Measurements from ENCODE around the gene EBF3. TPM values are rescaled to one million over a fixed set of nuclear protein-coding genes. Genes with fewer than 3 reads are reported as not detected.

EBF3 gene
- total RNA-seq, 3 donors from 2014 or later, result 0.23 to 2.8 (median 0.89) TPM

DNA sequence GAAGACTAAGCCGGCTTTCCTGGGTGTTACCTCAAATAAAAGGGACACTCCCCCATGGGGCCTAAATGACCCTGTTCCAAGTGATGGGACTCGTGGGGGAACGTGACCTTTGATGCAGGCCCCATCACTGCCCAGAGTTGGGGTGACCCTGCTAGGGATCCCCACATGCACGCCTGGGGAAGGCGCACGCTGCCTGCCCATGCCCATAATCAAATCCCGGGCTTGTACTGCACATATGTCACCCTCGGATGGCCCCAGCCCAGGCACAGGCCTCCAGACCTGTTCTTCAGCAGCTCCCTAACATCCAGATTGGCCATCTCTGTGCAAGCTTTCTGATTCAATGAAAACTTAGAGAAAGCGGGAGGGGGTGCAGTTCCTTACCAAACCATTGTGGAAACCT, 14.7 kb downstream of the EBF3 start:
- Histone ChIP-seq H3K36me3 (ENCODE audit: low read depth) (no peaks in the 10 kb centered on the region), H3K4me1 (ENCODE audit: low read depth) (no peaks in the 10 kb centered on the region), H3K4me3 (no peak overlapping the region), H3K9me3 (no peaks in the 10 kb centered on the region)
- TF ChIP-seq, protein P1, sequence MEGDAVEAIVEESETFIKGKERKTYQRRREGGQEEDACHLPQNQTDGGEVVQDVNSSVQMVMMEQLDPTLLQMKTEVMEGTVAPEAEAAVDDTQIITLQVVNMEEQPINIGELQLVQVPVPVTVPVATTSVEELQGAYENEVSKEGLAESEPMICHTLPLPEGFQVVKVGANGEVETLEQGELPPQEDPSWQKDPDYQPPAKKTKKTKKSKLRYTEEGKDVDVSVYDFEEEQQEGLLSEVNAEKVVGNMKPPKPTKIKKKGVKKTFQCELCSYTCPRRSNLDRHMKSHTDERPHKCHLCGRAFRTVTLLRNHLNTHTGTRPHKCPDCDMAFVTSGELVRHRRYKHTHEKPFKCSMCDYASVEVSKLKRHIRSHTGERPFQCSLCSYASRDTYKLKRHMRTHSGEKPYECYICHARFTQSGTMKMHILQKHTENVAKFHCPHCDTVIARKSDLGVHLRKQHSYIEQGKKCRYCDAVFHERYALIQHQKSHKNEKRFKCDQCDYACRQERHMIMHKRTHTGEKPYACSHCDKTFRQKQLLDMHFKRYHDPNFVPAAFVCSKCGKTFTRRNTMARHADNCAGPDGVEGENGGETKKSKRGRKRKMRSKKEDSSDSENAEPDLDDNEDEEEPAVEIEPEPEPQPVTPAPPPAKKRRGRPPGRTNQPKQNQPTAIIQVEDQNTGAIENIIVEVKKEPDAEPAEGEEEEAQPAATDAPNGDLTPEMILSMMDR (IDR thresholded peaks at IDR 0.05), result no peak
- ATAC-seq, result no peak
- DNase-seq, result peak in 1 of 3 donors; percentile 17
- intact Hi-C loops (cut with DNase I, micrococcal nuclease), result no loop called here

DNA sequence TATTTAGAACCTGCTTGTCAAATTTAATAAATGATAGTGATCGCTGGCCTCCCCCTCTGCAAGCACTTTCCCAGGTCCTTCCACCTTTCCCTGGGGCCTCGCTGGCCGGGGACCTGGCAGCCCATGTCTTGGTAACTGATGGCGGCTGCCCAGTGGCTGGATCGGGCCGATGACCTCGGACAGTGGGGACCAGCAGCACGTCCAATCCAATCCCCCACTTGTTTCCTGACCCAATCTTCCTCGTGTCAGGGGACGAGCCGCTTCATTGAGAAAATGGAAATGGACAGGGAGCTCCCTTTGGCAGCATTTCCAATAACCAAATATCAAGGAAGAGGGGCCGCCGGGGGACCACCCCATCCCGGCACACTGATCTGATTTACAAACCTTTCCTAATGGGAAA, 17.2 kb downstream of the EBF3 start:
- DNase-seq, result peak in 1 of 3 donors; percentile 32
- H3K4me1 ChIP-seq (ENCODE audit: low read depth), result no peaks in the 10 kb centered on the region
- intact Hi-C loops (cut with DNase I, micrococcal nuclease), result no loop called here
- H3K9me3 ChIP-seq, result no peaks in the 10 kb centered on the region
- TF ChIP-seq, protein P1 (IDR thresholded peaks at IDR 0.05), result no peak
- no peaks in the 10 kb centered on the region for H3K36me3 ChIP-seq (ENCODE audit: low read depth)
- H3K4me3 ChIP-seq, result no peak overlapping the region
- ATAC-seq, result no peak

DNA sequence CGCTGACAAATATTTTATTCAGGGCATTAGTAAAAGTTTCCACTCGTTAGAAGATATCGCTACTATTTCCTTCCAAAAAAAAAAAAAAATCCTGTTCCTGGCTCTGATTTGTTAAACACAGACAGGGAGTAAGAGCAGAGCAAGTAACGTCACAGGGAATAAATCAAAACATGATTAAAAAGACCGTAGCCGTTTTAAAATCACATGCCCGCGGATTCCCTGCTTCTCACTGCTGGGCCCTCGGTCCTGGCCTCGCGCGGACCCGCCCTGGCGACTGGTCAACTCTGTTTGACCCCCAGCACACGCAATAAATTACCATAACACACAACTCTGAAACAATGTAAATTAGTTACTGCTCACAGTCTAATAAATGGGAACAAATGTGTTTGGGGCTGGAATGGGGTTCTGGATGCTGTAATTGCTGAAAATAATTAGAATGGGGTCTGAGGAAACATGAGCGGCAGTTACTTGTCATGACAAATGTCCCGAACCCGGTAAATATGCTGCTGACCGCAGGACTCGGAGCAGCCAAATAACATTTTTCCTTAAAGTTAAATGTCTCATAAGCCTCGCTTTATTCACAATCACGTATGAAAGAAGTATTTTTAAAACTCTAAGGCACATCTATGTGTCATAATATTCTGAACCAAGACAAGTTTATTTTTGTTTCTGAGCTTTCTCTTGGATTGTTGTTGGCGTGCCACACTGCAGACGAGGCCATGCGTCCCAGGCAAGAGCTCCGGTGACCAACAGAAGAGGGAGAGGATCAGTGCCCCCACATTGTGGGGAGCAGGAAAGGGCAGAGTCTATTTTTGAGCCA, 17.9 kb downstream of the EBF3 start:
- TF ChIP-seq, protein P1 (IDR thresholded peaks at IDR 0.05), result no peak
- Histone ChIP-seq H3K9me3 (no peaks in the 10 kb centered on the region), H3K4me3 (no peak overlapping the region), H3K36me3 (ENCODE audit: low read depth) (no peaks in the 10 kb centered on the region), H3K4me1 (ENCODE audit: low read depth) (no peaks in the 10 kb centered on the region)
- DNase-seq (peak in 1 of 3 donors; percentile 41), ATAC-seq (no peak)
- intact Hi-C loops (cut with DNase I, micrococcal nuclease), result no loop called here

DNA sequence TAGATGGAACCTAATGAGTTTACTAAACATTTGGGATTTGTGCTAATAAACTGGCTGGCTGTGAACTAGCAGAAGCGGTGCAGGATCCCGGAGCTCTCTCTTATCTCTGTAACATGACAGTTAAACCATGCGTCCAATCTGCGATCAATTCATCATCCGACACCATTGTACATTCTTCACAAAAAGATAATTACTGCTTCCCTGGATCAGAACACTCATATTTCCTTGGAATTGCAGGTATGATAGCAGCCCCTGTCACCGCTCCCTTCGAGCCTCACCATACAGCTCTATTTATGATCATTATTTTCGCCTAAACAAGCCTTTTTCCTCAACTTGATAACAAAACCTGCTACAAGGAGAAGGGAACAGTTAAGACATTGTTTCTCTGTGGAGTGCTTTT, 18.5 kb downstream of the EBF3 start:
- TF ChIP-seq, protein P1 (IDR thresholded peaks at IDR 0.05), result no peak
- H3K9me3 ChIP-seq, result no peaks in the 10 kb centered on the region

DNA sequence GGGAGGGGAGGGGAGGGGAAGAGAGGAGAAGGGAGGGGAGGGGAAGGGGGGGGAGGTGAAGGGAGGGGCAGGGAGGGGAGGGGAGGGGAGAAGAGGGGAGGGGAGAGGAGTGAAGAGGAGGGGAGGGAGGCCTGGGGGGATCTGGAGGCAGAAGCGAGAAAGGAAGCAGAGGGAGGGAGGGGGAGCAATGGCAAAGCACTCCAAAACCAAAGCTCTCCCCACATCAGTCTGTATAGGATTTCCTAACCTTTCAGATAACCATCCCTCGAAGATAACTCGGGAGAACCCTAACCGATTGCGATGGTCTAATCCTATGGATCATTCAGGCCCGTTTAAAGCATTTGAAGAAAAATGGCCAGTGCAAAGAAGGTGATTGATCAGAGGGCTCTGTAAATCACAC, 19.0 kb downstream of the EBF3 start:
- DNase-seq (peak in 1 of 3 donors; percentile 1), ATAC-seq (no peak)
- Histone ChIP-seq H3K36me3 (ENCODE audit: low read depth) (no peaks in the 10 kb centered on the region), H3K9me3 (no peaks in the 10 kb centered on the region), H3K4me1 (ENCODE audit: low read depth) (no peaks in the 10 kb centered on the region), H3K4me3 (no peak overlapping the region)
- intact Hi-C loops (cut with DNase I, micrococcal nuclease), result no loop called here
- TF ChIP-seq, protein P1 (IDR thresholded peaks at IDR 0.05), result no peak

More for the DNA sequence above, 18.5 kb downstream of the EBF3 start:
- H3K4me1 ChIP-seq (ENCODE audit: low read depth), result no peaks in the 10 kb centered on the region
- DNase-seq (no peak), ATAC-seq (no peak)
- no peaks in the 10 kb centered on the region for H3K36me3 ChIP-seq (ENCODE audit: low read depth)
- no peak overlapping the region for H3K4me3 ChIP-seq
- intact Hi-C loops (cut with DNase I, micrococcal nuclease), result no loop called here

Data from mucosa of descending colon (tissue), 3 donors.